ENCODE data around the gene BMPR1A. TPM values are rescaled to one million over a fixed set of nuclear protein-coding genes. Genes with fewer than 3 reads are reported as not detected.

The BMPR1A gene
- total RNA-seq, 1 experiment from 2014 or later: 104 TPM

- Mint-ChIP-seq H3K4me3 (peak overlapping the region; percentile 12; the same call in 1 of the 2 replicates), H3K36me3 (no peaks in the 10 kb centered on the region), H3K27me3 (ENCODE audit: low read depth) (peaks cover 58% of the 10 kb centered on the region), H3K27ac (no peak overlapping the region), H3K4me1 (peaks cover 54% of the 10 kb centered on the region), H3K9me3 (no peaks in the 10 kb centered on the region)
- ChIA-PET POLR2A (interaction anchor here (1.5 kb wide), 1 partner anchor 15 kb away, joined by 5 read pairs; no protein-coding TSS in a partner anchor), CTCF (interaction anchor here (1.2 to 13.7 kb wide), 6 partner anchors 9 to 285 kb away, joined by 3 to 462 read pairs (median 19); partner anchors contain the start of genes MMRN2 and SNCG)
- TF ChIP-seq ZBTB21 (CRISPR knock-in tag; IDR thresholded peaks at IDR 0.05; ENCODE audit: borderline replicate concordance): no peak
- TF ChIP-seq CTCF (IDR thresholded peaks at IDR 0.05): no peak
- no peak for TF ChIP-seq GABPB1 (CRISPR knock-in tag; IDR thresholded peaks at IDR 0.05)
- no peak for TF ChIP-seq ERG (CRISPR knock-in tag; IDR thresholded peaks at IDR 0.05)
- no peak for TF ChIP-seq USF2 (CRISPR knock-in tag; IDR thresholded peaks at IDR 0.05)
- no peak for TF ChIP-seq TP53 (CRISPR knock-in tag; IDR thresholded peaks at IDR 0.05)
- no peak for TF ChIP-seq ARID4B (CRISPR knock-in tag; IDR thresholded peaks at IDR 0.05; ENCODE audit: borderline replicate concordance)
- DNase-seq (ENCODE audit: low spot score) (no peak), ATAC-seq (no peak)
Measured at GRCh38 chr10:86968994-86969355, 212.6 kb downstream of the BMPR1A start.

GRCh38 chr10:86969421-86970041 lies 213.1 kb downstream of the BMPR1A start:
- Mint-ChIP-seq H3K36me3 (no peaks in the 10 kb centered on the region), H3K4me1 (peaks cover 58% of the 10 kb centered on the region), H3K27me3 (ENCODE audit: low read depth) (peaks cover 62% of the 10 kb centered on the region), H3K4me3 (no peak overlapping the region), H3K27ac (no peak overlapping the region), H3K9me3 (no peaks in the 10 kb centered on the region)
- ChIA-PET CTCF (interaction anchor here (1.2 to 13.7 kb wide), 6 partner anchors 9 to 285 kb away, joined by 3 to 462 read pairs (median 19); partner anchors contain the start of genes MMRN2 and SNCG), POLR2A (interaction anchor here (1.0 to 1.6 kb wide), 4 partner anchors 9 to 123 kb away, joined by 3 to 5 read pairs (median 4); no protein-coding TSS in a partner anchor)
- DNase-seq (ENCODE audit: low spot score) (peak; percentile 10), ATAC-seq (no peak)
- no peak for TF ChIP-seq ZBTB21 (CRISPR knock-in tag; IDR thresholded peaks at IDR 0.05; ENCODE audit: borderline replicate concordance)
- no peak for TF ChIP-seq ZNF219 (CRISPR knock-in tag; IDR thresholded peaks at IDR 0.05; ENCODE audit: borderline replicate concordance)
- no peak for TF ChIP-seq NFATC4 (CRISPR knock-in tag; IDR thresholded peaks at IDR 0.05)
- no peak for TF ChIP-seq MAX (CRISPR knock-in tag; IDR thresholded peaks at IDR 0.05)
- TF ChIP-seq ETV6 (CRISPR knock-in tag; IDR thresholded peaks at IDR 0.05): no peak
- no peak for TF ChIP-seq FOXP4 (CRISPR knock-in tag; IDR thresholded peaks at IDR 0.05)
- no peak for TF ChIP-seq GRHL2 (CRISPR knock-in tag; IDR thresholded peaks at IDR 0.05; ENCODE audit: insufficient replicate concordance, severe bottlenecking)
- TF ChIP-seq ZBTB43 (CRISPR knock-in tag; IDR thresholded peaks at IDR 0.05): no peak
- no peak for TF ChIP-seq MLX (CRISPR knock-in tag; IDR thresholded peaks at IDR 0.05)
- TF ChIP-seq ZNF396 (CRISPR knock-in tag; IDR thresholded peaks at IDR 0.05; ENCODE audit: borderline replicate concordance): no peak
- no peak for TF ChIP-seq E2F4 (CRISPR knock-in tag; IDR thresholded peaks at IDR 0.05; ENCODE audit: borderline replicate concordance, low read depth)
- no peak for TF ChIP-seq ZNF416 (CRISPR knock-in tag; IDR thresholded peaks at IDR 0.05)
